Testis (tissue), 3 donors: ENCODE measurements around the gene EHD2. TPM values are rescaled to one million over a fixed set of nuclear protein-coding genes. Genes with fewer than 3 reads are reported as not detected.

Source experiments
- DNase-seq: peaks from one replicate; pipeline ENCODE4 v3.0.0-alpha.2; 2019
- H3K27ac ChIP-seq, 2 donors: fragments of 200-600 bp; sonication (generic); one replicate each; pipeline ENCODE4 v1.5.1; 2019
- H3K27me3 ChIP-seq: fragments of 200-600 bp; sonication (generic); one replicate; pipeline ENCODE4 v1.5.1; 2019
- H3K36me3 ChIP-seq: fragments of 200-600 bp; sonication (generic); one replicate; pipeline ENCODE4 v1.5.1; 2017; ENCODE audit warnings: low read depth; ENCODE audit errors: missing control alignments
- H3K4me1 ChIP-seq: fragments of 200-600 bp; sonication (generic); one replicate; pipeline ENCODE4 v1.5.1; 2019
- H3K4me3 ChIP-seq, 2 donors: fragments of 200-600 bp; sonication (generic); one replicate each; pipeline ENCODE4 v1.5.1; 2017 to 2019
- H3K9me3 ChIP-seq: fragments of 200-600 bp; sonication (generic); one replicate; pipeline ENCODE4 v1.5.1; 2017
- POLR2A ChIP-seq: fragments of 450-650 bp; IDR thresholded peaks from one replicate; pipeline ENCODE4 v1.6.1; 2017; ENCODE audit warnings: antibody characterized with exemption, mild to moderate bottlenecking, moderate library complexity
- WGBS, 2 donors: methylation state at CpG; one replicate each; pipeline ENCODE4 v1.1.5; 2018; 5-methylcytosine and 5-hydroxymethylcytosine counted together
- intact Hi-C: fragments of 100-400 bp; cut with DNase I; formaldehyde crosslinking; loops from one replicate; pipeline ENCODE4 v1.15.1; 2023; ENCODE audit warnings: low total_unique reads
- polyA plus RNA-seq: library from polyadenylated mRNA; stranded (reverse); fragments of 350-450 nt; fragmentation: Illumina TruSeq; extraction: RNeasy Lipid Tissue Mini Kit (QIAGEN cat#74804); gene quantifications from one replicate; pipeline ENCODE4 v1.2.3, GENCODE V29; 2014; ENCODE audit warnings: low read depth, low replicate concordance; ENCODE audit not compliant: insufficient read depth
- total RNA-seq, 2 donors: library from RNA; depleted of rRNA; stranded (reverse); fragments of >200 nt; gene quantifications; one replicate each; pipeline ENCODE4 v1.2.3, GENCODE V29; 2016
- TF ChIP-seq, protein P1 (sequence below), 3 experiments: fragments of 450-650 bp in 2 of 3; fragments of 200-600 bp in 1 of 3; sonication (generic) in 1 of 3; IDR thresholded peaks; one replicate each; pipeline ENCODE4 v1.5.1; 2016 to 2019; ENCODE audit warnings: antibody characterized with exemption in 3 of 3, mild to moderate bottlenecking in 2 of 3, moderate library complexity in 1 of 3

EHD2 gene
- total and polyA plus RNA-seq, 3 donors from 2014 or later, result 26.8 to 37.0 (median 33.9) TPM

GRCh38 chr19:47730910-47731309 is 17.7 kb downstream of the EHD2 start:
- no peak overlapping the region for H3K4me3 ChIP-seq
- peaks cover 9% of the 10 kb centered on the region for H3K4me1 ChIP-seq
- TF ChIP-seq POLR2A, result no peak
- TF ChIP-seq, protein P1, sequence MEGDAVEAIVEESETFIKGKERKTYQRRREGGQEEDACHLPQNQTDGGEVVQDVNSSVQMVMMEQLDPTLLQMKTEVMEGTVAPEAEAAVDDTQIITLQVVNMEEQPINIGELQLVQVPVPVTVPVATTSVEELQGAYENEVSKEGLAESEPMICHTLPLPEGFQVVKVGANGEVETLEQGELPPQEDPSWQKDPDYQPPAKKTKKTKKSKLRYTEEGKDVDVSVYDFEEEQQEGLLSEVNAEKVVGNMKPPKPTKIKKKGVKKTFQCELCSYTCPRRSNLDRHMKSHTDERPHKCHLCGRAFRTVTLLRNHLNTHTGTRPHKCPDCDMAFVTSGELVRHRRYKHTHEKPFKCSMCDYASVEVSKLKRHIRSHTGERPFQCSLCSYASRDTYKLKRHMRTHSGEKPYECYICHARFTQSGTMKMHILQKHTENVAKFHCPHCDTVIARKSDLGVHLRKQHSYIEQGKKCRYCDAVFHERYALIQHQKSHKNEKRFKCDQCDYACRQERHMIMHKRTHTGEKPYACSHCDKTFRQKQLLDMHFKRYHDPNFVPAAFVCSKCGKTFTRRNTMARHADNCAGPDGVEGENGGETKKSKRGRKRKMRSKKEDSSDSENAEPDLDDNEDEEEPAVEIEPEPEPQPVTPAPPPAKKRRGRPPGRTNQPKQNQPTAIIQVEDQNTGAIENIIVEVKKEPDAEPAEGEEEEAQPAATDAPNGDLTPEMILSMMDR (IDR thresholded peaks at IDR 0.05), result no peak
- H3K36me3 ChIP-seq, result no peaks in the 10 kb centered on the region
- H3K9me3 ChIP-seq, result no peaks in the 10 kb centered on the region
- WGBS, 2 donors, result 69 to 86% methylated on average over 8 of the region's 8 CpGs
- no peak overlapping the region for H3K27ac ChIP-seq
- no peaks in the 10 kb centered on the region for H3K27me3 ChIP-seq
- DNase-seq, result no peak
- intact Hi-C loops, result no loop called here

DNA sequence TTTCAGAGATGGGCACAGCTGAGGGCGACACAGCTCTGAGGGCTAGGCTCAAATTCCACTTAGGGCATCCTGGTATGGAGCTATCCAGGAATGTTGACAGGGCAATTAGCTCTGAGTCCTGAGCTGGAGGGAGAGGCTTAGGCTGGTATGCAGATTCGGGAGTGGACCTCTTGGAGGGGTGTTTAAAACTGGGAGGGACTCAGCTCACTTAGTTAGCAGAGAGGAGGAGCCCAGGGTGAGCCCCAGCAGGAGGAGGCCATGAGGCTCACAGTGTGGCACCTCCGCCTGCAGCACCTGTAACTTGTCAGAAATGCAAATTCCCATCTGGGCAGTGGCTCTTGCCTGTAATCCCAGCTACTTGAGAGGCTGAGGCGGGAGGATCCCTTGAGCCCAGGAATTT is 21.9 kb downstream of the EHD2 start:
- Histone ChIP-seq H3K27ac (no peak overlapping the region), H3K36me3 (no peaks in the 10 kb centered on the region), H3K9me3 (no peaks in the 10 kb centered on the region), H3K27me3 (no peaks in the 10 kb centered on the region), H3K4me1 (no peaks in the 10 kb centered on the region), H3K4me3 (no peak overlapping the region)
- 80 to 84% methylated on average over 4 of the region's 4 CpGs for WGBS, 2 donors
- DNase-seq, result no peak
- intact Hi-C loops, result no loop called here
- TF ChIP-seq, protein P1 (IDR thresholded peaks at IDR 0.05), result no peak
- no peak for TF ChIP-seq POLR2A

GRCh38 chr19:47740866-47741519 is 27.8 kb downstream of the EHD2 start:
- no peak for DNase-seq
- Histone ChIP-seq H3K9me3 (no peaks in the 10 kb centered on the region), H3K4me1 (peaks cover 20% of the 10 kb centered on the region), H3K27ac (no peak overlapping the region), H3K36me3 (no peaks in the 10 kb centered on the region), H3K27me3 (no peaks in the 10 kb centered on the region), H3K4me3 (no peak overlapping the region)
- TF ChIP-seq, protein P1 (IDR thresholded peaks at IDR 0.05), result no peak
- TF ChIP-seq POLR2A, result no peak
- intact Hi-C loops, result no loop called here
- 88 to 92% methylated on average over 36 to 48 of the region's 48 CpGs for WGBS, 2 donors

GRCh38 chr19:47741544-47742140 is 28.4 kb downstream of the EHD2 start:
- intact Hi-C loops, result no loop called here

More at GRCh38 chr19:47741544-47742140, 28.4 kb downstream of the EHD2 start:
- H3K36me3 ChIP-seq, result no peaks in the 10 kb centered on the region
- H3K27ac ChIP-seq, result peak overlapping the region in 1 of 2 donors; percentile 96
- H3K27me3 ChIP-seq, result no peaks in the 10 kb centered on the region
- H3K4me1 ChIP-seq, result peaks cover 27% of the 10 kb centered on the region
- no peak for DNase-seq
- no peaks in the 10 kb centered on the region for H3K9me3 ChIP-seq
- no peak for TF ChIP-seq POLR2A
- TF ChIP-seq, protein P1 (IDR thresholded peaks at IDR 0.05), result no peak
- WGBS, 2 donors, result 75 to 84% methylated on average over 15 of the region's 15 CpGs
- no peak overlapping the region for H3K4me3 ChIP-seq
